ENCODE measurements around the gene FKBP6.
"Not testable (repeated sequence)": the region's sequence is repeated elsewhere in the genome, so short reads cannot be mapped to it uniquely, and the experiment has no call there.

The FKBP6 gene

GRCh38 chr7:73325424-73325823 lies 2.5 kb upstream of the FKBP6 start:
- DNase-seq, result not testable (repeated sequence)

- DNase-seq, result not testable (repeated sequence)
These were observed 512 bp upstream of the FKBP6 start for GRCh38 chr7:73327449-73327848.

- no peak for DNase-seq
These were observed 735 bp downstream of the FKBP6 start for GRCh38 chr7:73328696-73329095.

- DNase-seq, result no peak
These were observed 2.1 kb downstream of the FKBP6 start for GRCh38 chr7:73329861-73330581.

GRCh38 chr7:73330772-73331171 lies 2.8 kb downstream of the FKBP6 start:
- no peak for DNase-seq

- no peak for DNase-seq
These were observed 4.5 kb downstream of the FKBP6 start for GRCh38 chr7:73332447-73332846.

GRCh38 chr7:73338321-73338720 lies 10.4 kb downstream of the FKBP6 start:
- DNase-seq, result no peak

GRCh38 chr7:73340514-73340913 lies 12.6 kb downstream of the FKBP6 start:
- DNase-seq, result no peak

- DNase-seq, result peak; percentile 34
These were observed 13.9 kb downstream of the FKBP6 start for GRCh38 chr7:73341877-73342276.

GRCh38 chr7:73342645-73343044 lies 14.7 kb downstream of the FKBP6 start:
- no peak for DNase-seq

- no peak for DNase-seq
These were observed 15.9 kb downstream of the FKBP6 start for GRCh38 chr7:73343671-73344380.

- DNase-seq, result no peak
These were observed 17.6 kb downstream of the FKBP6 start for GRCh38 chr7:73345538-73345937.

- no peak for DNase-seq
These were observed 18.0 kb downstream of the FKBP6 start for GRCh38 chr7:73345951-73346350.

GRCh38 chr7:73349763-73350162 lies 21.8 kb downstream of the FKBP6 start:
- no peak for DNase-seq

- no peak for DNase-seq
These were observed 22.5 kb downstream of the FKBP6 start for GRCh38 chr7:73350306-73351068.

- DNase-seq, result no peak
These were observed 23.6 kb downstream of the FKBP6 start for GRCh38 chr7:73351447-73352167.

- no peak for DNase-seq
These were observed 24.8 kb downstream of the FKBP6 start for GRCh38 chr7:73352784-73353183.

- no peak for DNase-seq
These were observed 25.3 kb downstream of the FKBP6 start for GRCh38 chr7:73353243-73353642.

GRCh38 chr7:73354196-73354595 lies 26.2 kb downstream of the FKBP6 start:
- no peak for DNase-seq

GRCh38 chr7:73354821-73355220 lies 26.9 kb downstream of the FKBP6 start:
- DNase-seq, result no peak

GRCh38 chr7:73356159-73356558 lies 28.2 kb downstream of the FKBP6 start:
- no peak for DNase-seq

- DNase-seq, result no peak
These were observed 30.8 kb downstream of the FKBP6 start for GRCh38 chr7:73358590-73359275.

- DNase-seq, result no peak
These were observed 31.3 kb downstream of the FKBP6 start for GRCh38 chr7:73359306-73359705.
